Body of pancreas (tissue), 4 donors: Measurements from ENCODE around the gene CMTR2. TPM values are rescaled to one million over a fixed set of nuclear protein-coding genes. Genes with fewer than 3 reads are reported as not detected.
"Not testable (repeated sequence)": the region's sequence is repeated elsewhere in the genome, so short reads cannot be mapped to it uniquely, and the experiment has no call there.

Experiments
- ATAC-seq: fragments of 150-250 bp; one replicate; pipeline ENCODE4 v1.9.1; 2016
- DNase-seq, 4 donors: peaks; one replicate each; pipeline ENCODE4 v3.0.0-alpha.2; 2019
- H3K27ac ChIP-seq, 4 donors: fragments of 200-600 bp; sonication (generic); 1 replicate in 3 of 4; 2 replicates in 1 of 4; pipeline versions ENCODE4 v1.5.1 to v1.6.1; 2016 to 2019; ENCODE audit warnings: mild to moderate bottlenecking in 1 of 4, mixed read lengths in 1 of 4, moderate library complexity in 1 of 4
- H3K27me3 ChIP-seq, 2 donors: fragments of 200-600 bp; sonication (generic); one replicate each; pipeline ENCODE4 v1.6.0; 2016; ENCODE audit warnings: mild to moderate bottlenecking in 1 of 2
- H3K36me3 ChIP-seq, 2 donors: fragments of 200-600 bp; sonication (generic); replicated peaks in 1 of 2; 2 replicates each; pipeline ENCODE4 v1.5.1; 2016; ENCODE audit warnings: low read depth in 2 of 2; ENCODE audit not compliant: insufficient read depth in 1 of 2
- H3K4me1 ChIP-seq: fragments of 200-600 bp; sonication (generic); one replicate; pipeline ENCODE4 v1.6.0; 2016
- H3K4me3 ChIP-seq, 2 donors: fragments of 200-600 bp; sonication (generic); 1 replicate in 1 of 2; 2 replicates in 1 of 2; pipeline ENCODE4 v1.5.1; 2016 to 2019
- H3K9me3 ChIP-seq, 3 donors: fragments of 200-600 bp; sonication (generic); 1 replicate in 2 of 3; 2 replicates in 1 of 3; pipeline ENCODE4 v1.5.1; 2016
- POLR2A ChIP-seq, 3 donors: fragments of 450-650 bp; IDR thresholded peaks; one replicate each; pipeline ENCODE4 v1.6.1; 2016; ENCODE audit warnings: antibody characterized with exemption in 3 of 3, mild to moderate bottlenecking in 2 of 3
- WGBS, 2 donors: methylation state at CpG; one replicate each; pipeline ENCODE4 v1.1.5; 2017; 5-methylcytosine and 5-hydroxymethylcytosine counted together
- intact Hi-C: fragments of 100-400 bp; cut with DNase I; formaldehyde crosslinking; loops from one replicate; pipeline ENCODE4 v1.15.1; 2023
- total RNA-seq, 2 donors: library from RNA; depleted of rRNA; stranded (reverse); fragments of >200 nt; gene quantifications; one replicate each; pipeline ENCODE4 v1.1.0, GENCODE V29; 2016
- TF ChIP-seq, protein P1 (sequence below), 7 experiments: fragments of 450-650 bp in 4 of 7; fragments of 200-600 bp in 3 of 7; sonication (generic) in 3 of 7; IDR thresholded peaks; one replicate each; pipeline ENCODE4 v1.5.1; 2016 to 2019; ENCODE audit warnings: antibody characterized with exemption in 7 of 7

CMTR2 gene
- total RNA-seq, 2 donors from 2014 or later: 7.3 to 20.2 TPM

DNA sequence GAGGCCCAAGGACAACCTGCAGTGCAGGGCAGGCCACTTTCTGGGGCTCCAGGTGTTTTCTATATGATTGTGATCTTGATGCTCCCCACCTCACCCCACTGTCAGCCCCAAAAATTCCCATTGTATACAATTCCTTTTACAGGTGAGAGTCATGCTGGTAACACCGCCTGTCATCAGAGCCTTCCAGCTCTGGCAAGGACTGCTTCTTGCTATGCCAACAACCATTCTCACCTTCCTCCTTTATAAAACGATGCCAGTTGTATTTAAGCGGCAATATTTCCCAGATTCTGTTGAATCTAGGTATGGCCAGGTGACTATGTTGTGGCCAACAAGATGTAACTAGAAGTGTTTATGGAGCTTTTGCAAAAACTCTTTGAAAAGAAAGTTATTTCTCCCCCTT lies 38.9 kb upstream of the CMTR2 start:
- no peak for ATAC-seq
- intact Hi-C loops: no loop called here
- WGBS, 2 donors: 69 to 73% methylated on average over 3 of the region's 3 CpGs

DNA sequence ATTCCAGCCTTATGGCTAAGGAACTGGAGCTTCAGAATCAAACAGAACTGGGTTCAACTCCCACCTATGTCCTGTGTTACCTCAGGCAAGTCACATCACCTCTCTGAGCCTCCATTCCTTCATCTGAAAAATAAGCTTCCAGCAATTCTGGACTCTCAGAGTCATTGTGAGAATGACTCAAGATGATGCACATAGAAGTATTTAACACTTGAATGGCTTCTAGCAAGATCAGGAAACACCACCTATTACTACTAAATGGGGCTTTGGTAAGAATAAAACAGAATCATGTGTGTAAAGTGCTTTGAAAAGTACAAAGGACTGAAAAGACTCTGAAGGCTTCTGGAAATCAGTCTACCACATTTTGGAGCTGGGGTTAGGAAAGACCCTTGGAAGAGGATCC lies 38.5 kb upstream of the CMTR2 start:
- Histone ChIP-seq H3K4me1 (no peaks in the 10 kb centered on the region), H3K36me3 (no peaks in the 10 kb centered on the region), H3K9me3 (no peaks in the 10 kb centered on the region), H3K27me3 (no peaks in the 10 kb centered on the region), H3K4me3 (no peak overlapping the region), H3K27ac (no peak overlapping the region)
- intact Hi-C loops: no loop called here
- no peak for DNase-seq
- ATAC-seq: no peak
- TF ChIP-seq, protein P1, sequence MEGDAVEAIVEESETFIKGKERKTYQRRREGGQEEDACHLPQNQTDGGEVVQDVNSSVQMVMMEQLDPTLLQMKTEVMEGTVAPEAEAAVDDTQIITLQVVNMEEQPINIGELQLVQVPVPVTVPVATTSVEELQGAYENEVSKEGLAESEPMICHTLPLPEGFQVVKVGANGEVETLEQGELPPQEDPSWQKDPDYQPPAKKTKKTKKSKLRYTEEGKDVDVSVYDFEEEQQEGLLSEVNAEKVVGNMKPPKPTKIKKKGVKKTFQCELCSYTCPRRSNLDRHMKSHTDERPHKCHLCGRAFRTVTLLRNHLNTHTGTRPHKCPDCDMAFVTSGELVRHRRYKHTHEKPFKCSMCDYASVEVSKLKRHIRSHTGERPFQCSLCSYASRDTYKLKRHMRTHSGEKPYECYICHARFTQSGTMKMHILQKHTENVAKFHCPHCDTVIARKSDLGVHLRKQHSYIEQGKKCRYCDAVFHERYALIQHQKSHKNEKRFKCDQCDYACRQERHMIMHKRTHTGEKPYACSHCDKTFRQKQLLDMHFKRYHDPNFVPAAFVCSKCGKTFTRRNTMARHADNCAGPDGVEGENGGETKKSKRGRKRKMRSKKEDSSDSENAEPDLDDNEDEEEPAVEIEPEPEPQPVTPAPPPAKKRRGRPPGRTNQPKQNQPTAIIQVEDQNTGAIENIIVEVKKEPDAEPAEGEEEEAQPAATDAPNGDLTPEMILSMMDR (IDR thresholded peaks at IDR 0.05): no peak
- TF ChIP-seq POLR2A (IDR thresholded peaks at IDR 0.05): no peak

More for the DNA sequence above, 38.9 kb upstream of the CMTR2 start:
- H3K27me3 ChIP-seq: no peaks in the 10 kb centered on the region
- H3K27ac ChIP-seq: no peak overlapping the region
- no peaks in the 10 kb centered on the region for H3K9me3 ChIP-seq
- no peak for TF ChIP-seq POLR2A (IDR thresholded peaks at IDR 0.05)
- TF ChIP-seq, protein P1 (IDR thresholded peaks at IDR 0.05): no peak
- H3K4me1 ChIP-seq: no peaks in the 10 kb centered on the region
- no peak for DNase-seq
- no peaks in the 10 kb centered on the region for H3K36me3 ChIP-seq
- H3K4me3 ChIP-seq: no peak overlapping the region

DNA sequence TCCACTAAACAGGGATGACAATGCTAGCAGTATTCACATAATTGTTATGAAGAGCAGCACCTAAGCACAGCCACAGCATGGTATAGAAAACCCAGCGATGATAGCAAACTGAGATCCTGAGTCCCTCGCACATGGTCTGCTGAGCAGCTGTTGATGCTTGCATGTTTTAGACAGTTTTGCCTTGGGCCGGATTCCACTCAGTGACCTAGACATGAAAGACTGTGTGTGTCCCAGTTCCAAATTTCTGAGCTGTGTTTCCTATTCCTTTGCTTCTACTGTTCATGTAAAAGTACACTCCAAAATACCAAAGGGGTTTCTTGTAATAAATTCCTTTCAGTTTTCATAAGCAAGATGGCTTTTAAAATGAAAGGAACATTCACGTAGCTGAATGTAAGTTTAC lies 30.8 kb upstream of the CMTR2 start:
- no peak for ATAC-seq
- no peaks in the 10 kb centered on the region for H3K27me3 ChIP-seq
- DNase-seq: no peak
- H3K4me1 ChIP-seq: no peaks in the 10 kb centered on the region
- no peak overlapping the region for H3K27ac ChIP-seq
- no peak for TF ChIP-seq POLR2A (IDR thresholded peaks at IDR 0.05)
- TF ChIP-seq, protein P1 (IDR thresholded peaks at IDR 0.05): no peak
- no peaks in the 10 kb centered on the region for H3K36me3 ChIP-seq
- intact Hi-C loops: no loop called here
- WGBS, 2 donors: 77 to 81% methylated on average over 4 of the region's 4 CpGs
- H3K4me3 ChIP-seq: no peak overlapping the region
- H3K9me3 ChIP-seq: no peaks in the 10 kb centered on the region

DNA sequence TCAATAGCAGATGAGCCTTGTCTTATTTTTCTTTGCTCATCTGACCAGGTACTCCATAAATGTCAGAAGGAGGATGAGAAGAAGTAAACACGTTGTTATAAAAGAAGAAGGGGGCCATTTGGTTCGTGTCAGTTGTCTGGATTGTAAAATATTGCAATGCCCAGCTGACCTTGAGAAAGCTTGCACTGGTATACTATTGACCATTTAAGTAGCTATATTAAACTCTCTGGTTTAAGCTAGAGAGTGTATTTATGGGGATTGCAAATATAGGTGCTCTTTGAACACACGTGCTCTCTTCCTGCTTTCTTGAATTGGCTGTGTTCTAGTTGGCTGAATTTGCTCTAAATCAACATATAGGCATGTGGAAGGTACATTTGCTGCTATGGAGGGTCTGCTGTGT lies 26.1 kb upstream of the CMTR2 start:
- WGBS, 2 donors: 15 to 18% methylated on average over 3 of the region's 3 CpGs
- H3K36me3 ChIP-seq: no peaks in the 10 kb centered on the region
- H3K4me3 ChIP-seq: no peak overlapping the region
- H3K27ac ChIP-seq: no peak overlapping the region
- no peaks in the 10 kb centered on the region for H3K9me3 ChIP-seq
- DNase-seq: no peak
- TF ChIP-seq, protein P1 (IDR thresholded peaks at IDR 0.05): no peak
- TF ChIP-seq POLR2A (IDR thresholded peaks at IDR 0.05): no peak
- intact Hi-C loops: no loop called here
- no peaks in the 10 kb centered on the region for H3K4me1 ChIP-seq
- no peaks in the 10 kb centered on the region for H3K27me3 ChIP-seq
- no peak for ATAC-seq

DNA sequence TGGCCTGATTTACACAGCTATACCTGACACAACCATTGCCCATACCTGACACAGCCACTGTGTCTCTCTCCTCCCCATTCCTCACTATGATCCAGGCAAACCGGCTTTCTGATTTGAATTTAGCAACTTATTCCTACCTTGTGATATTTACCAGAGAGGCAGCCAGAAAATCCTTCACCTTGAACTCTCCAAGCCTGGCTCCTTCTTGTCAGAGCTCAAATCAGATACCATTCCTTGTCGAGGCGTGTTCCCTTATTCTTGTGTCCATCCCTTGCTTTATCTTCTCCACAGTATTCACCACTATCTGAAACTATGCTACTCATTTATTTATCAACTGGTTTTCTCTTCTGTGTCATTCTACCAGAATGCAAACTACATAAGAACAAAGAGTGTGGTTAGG lies 24.4 kb upstream of the CMTR2 start:
- H3K27me3 ChIP-seq, H3K4me3 ChIP-seq, ATAC-seq, H3K9me3 ChIP-seq, intact Hi-C loops, DNase-seq, H3K4me1 ChIP-seq, H3K36me3 ChIP-seq, H3K27ac ChIP-seq: not testable (repeated sequence)
- 33 to 34% methylated on average over 3 of the region's 3 CpGs for WGBS, 2 donors
